ENCODE results near the gene CNPY1.

Gene CNPY1

GRCh38 chr7:155577509-155577905 is 31.1 kb upstream of the CNPY1 start:
- no peak overlapping the region for H3K4me3 ChIP-seq (replicated peaks; ENCODE audit: low read depth, low read length)
- no peaks in the 10 kb centered on the region for H3K36me3 ChIP-seq (ENCODE audit: control insufficient read depth, insufficient read depth, low read length)
- DNase-seq (ENCODE audit: extremely low read depth, insufficient read length) = no peak
- no peak for TF ChIP-seq CTCF (IDR thresholded peaks at IDR 0.05; ENCODE audit: insufficient read depth, low read length, poor library complexity, severe bottlenecking)
- H3K27me3 ChIP-seq (replicated peaks; ENCODE audit: control insufficient read depth, insufficient read depth, low read length) = no peaks in the 10 kb centered on the region; the same call in 1 of the 2 replicates

GRCh38 chr7:155576900-155577508 is 30.6 kb upstream of the CNPY1 start:
- Histone ChIP-seq H3K4me3 (replicated peaks; ENCODE audit: low read depth, low read length) (no peak overlapping the region), H3K27me3 (replicated peaks; ENCODE audit: control insufficient read depth, insufficient read depth, low read length) (no peaks in the 10 kb centered on the region; the same call in 1 of the 2 replicates), H3K36me3 (ENCODE audit: control insufficient read depth, insufficient read depth, low read length) (no peaks in the 10 kb centered on the region)
- DNase-seq (ENCODE audit: extremely low read depth, insufficient read length) = no peak
- no peak for TF ChIP-seq CTCF (IDR thresholded peaks at IDR 0.05; ENCODE audit: insufficient read depth, low read length, poor library complexity, severe bottlenecking)

GRCh38 chr7:155576416-155576815 is 30.1 kb upstream of the CNPY1 start:
- H3K36me3 ChIP-seq (ENCODE audit: control insufficient read depth, insufficient read depth, low read length) = no peaks in the 10 kb centered on the region
- H3K4me3 ChIP-seq (replicated peaks; ENCODE audit: low read depth, low read length) = no peak overlapping the region
- H3K27me3 ChIP-seq (replicated peaks; ENCODE audit: control insufficient read depth, insufficient read depth, low read length) = no peaks in the 10 kb centered on the region; the same call in 1 of the 2 replicates
- no peak for TF ChIP-seq CTCF (IDR thresholded peaks at IDR 0.05; ENCODE audit: insufficient read depth, low read length, poor library complexity, severe bottlenecking)
- no peak for DNase-seq (ENCODE audit: extremely low read depth, insufficient read length)

GRCh38 chr7:155574556-155575290 is 28.4 kb upstream of the CNPY1 start:
- TF ChIP-seq CTCF (IDR thresholded peaks at IDR 0.05; ENCODE audit: insufficient read depth, low read length, poor library complexity, severe bottlenecking) = no peak
- DNase-seq (ENCODE audit: extremely low read depth, insufficient read length) = no peak
- Histone ChIP-seq H3K36me3 (ENCODE audit: control insufficient read depth, insufficient read depth, low read length) (no peaks in the 10 kb centered on the region), H3K27me3 (replicated peaks; ENCODE audit: control insufficient read depth, insufficient read depth, low read length) (no peaks in the 10 kb centered on the region; the same call in 1 of the 2 replicates), H3K4me3 (replicated peaks; ENCODE audit: low read depth, low read length) (no peak overlapping the region)

GRCh38 chr7:155571581-155572345 is 25.4 kb upstream of the CNPY1 start:
- no peaks in the 10 kb centered on the region for H3K36me3 ChIP-seq (ENCODE audit: control insufficient read depth, insufficient read depth, low read length)
- no peak for TF ChIP-seq CTCF (IDR thresholded peaks at IDR 0.05; ENCODE audit: insufficient read depth, low read length, poor library complexity, severe bottlenecking)
- H3K4me3 ChIP-seq (replicated peaks; ENCODE audit: low read depth, low read length) = no peak overlapping the region
- no peak for DNase-seq (ENCODE audit: extremely low read depth, insufficient read length)
- no peaks in the 10 kb centered on the region; the same call in 1 of the 2 replicates for H3K27me3 ChIP-seq (replicated peaks; ENCODE audit: control insufficient read depth, insufficient read depth, low read length)
